Activated CD8-positive, alpha-beta memory T cell treated with anti-CD3 and anti-CD28 coated beads for 4 hours (primary cell): ENCODE results near the gene KRTAP5-5.
"Not testable (repeated sequence)": the region's sequence is repeated elsewhere in the genome, so short reads cannot be mapped to it uniquely, and the experiment has no call there.

ENCODE experiments used
- DNase-seq, 2 donors: peaks; one replicate each; pipeline ENCODE4 v3.0.0-alpha.2; 2020; ENCODE audit warnings: low read depth in 2 of 2

Gene KRTAP5-5

GRCh38 chr11:1656061-1656441, 26.5 kb downstream of the KRTAP5-5 start:
- DNase-seq: no peak

GRCh38 chr11:1656670-1657069, 27.1 kb downstream of the KRTAP5-5 start:
- DNase-seq: no peak

GRCh38 chr11:1659506-1659905, 29.9 kb downstream of the KRTAP5-5 start:
- no peak for DNase-seq

DNA sequence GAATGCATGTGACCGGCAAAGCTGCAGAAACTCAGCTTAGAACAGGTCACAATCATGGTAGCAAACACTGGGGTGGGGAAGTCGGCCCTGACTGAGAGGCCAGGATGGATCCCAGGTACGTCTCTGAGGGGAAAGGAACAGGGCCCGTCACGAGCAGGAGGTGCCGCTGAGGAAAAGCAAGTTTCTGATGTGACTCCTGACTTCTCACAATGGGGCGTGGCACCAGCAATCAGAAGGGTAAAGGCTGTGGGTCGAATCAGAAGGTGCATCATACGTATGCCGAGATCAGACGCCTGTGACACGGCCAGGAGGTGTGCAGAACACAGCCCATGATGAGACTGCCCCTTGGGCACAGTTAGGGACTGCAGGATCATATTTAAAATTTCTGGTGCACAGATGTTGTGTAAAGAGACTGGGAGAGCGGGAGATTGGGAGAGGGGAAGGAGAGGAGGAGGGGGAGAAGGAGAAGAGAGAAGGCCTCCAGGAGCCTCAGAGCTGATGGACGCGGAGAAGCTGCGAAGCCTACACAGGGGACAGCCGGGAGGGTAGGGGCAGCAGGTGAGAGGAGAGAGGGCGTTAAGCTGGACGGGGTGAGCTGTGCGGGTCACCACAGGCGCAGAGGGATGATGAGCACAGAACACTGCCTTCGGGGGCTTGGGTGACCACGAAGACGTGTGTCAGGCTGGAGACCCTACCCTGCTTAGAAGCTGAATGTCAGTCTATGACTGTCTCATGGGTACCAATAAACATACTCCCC, 30.7 kb downstream of the KRTAP5-5 start:
- DNase-seq: no peak

DNA sequence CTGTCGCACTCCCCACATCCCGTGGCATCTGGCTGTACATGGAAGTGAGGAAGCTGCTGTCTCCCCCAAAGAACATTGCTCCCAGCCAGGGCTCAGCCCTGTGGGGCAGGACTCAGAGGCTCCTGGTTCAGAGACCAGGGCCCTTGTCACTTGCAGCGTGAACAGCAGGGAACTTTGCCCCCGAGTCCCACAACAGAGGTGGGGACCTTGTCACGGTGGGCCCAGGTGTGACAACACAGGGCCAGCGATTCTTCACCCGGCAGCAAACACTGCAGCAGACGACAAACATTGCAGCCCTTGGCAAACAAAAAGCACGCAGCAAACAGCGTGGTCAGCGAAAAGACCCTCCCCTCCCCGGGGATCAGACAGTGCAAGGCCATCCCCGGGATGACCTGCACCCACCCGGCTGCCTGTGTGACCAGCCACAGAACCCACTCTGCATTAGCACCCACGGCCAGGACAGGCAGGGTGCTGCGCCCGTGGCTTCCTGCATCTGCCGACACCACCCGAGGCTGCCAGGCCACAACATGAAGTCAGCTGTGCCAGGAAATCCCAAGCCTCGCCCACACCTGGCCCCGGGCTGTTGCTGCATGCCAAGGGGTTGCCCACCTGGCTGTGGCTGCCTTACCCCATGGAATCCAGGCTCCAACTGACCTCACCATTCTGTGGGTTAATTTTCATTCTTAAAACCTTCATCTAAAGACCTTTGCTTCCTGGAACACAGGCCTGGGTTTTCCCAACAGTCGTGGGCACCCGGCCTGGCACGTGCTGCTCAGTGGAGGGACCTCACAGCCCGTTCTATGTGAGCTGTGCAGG, 32.1 kb downstream of the KRTAP5-5 start:
- not testable (repeated sequence) for DNase-seq

GRCh38 chr11:1662699-1663283, 33.2 kb downstream of the KRTAP5-5 start:
- not testable (repeated sequence) for DNase-seq

DNA sequence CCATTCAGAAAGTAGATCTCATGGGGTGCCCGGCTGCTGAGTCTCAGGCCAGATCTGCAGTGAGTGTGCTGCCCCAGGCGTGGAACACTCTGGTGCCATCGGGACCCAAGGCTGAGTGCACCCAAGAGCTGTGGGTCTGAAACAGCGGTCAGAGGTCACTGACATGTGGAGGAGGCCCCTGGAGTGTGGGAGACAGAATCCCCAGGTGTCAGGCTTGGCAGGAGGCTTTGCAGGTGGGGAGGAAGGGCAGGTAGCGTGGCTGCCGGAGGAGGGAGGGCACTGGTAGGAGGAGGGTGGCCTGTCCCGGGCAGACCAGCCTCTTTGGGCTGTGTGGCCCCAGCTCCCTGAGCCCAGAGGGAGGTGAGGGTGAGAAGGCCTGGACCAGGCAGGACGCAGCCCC, 35.7 kb downstream of the KRTAP5-5 start:
- DNase-seq: no peak

DNA sequence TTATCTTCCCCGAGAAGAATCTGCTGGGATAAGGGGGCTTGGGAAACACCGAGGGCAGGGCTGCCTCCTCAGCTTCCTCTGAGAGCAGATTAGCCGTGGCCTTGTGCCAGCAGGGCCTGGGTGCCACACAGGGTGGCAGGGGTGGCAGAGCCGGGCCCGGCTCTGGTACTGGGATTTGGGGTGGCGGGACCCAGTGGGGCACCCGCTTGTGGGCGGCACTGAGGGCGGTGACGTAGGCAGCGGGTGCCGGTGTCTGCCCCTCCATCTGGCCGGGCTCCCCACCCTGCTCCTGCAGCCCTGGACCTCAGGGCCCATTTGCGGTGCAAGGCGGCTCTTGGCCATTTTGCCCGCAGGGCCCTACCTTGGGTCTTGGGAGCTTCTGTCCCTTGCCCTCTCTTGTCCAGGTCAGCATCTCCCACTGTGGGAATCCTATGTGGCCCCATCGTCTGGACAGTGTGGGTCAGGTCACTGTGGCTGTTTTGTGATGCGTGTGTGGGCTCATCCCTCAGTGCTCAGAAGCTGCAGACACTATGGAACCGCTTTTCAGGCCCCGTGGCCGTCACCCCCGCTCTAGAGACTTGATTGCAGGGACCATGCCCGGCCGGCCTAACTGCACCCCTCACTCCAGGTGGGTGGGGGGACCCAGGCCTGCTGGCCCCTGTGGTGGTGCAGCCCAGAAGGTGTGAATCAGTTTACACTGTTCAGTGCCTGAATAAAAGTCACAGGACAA, 37.7 kb downstream of the KRTAP5-5 start:
- DNase-seq: no peak

GRCh38 chr11:1667906-1668305, 38.3 kb downstream of the KRTAP5-5 start:
- no peak for DNase-seq

GRCh38 chr11:1668911-1669473, 39.4 kb downstream of the KRTAP5-5 start:
- no peak for DNase-seq

- no peak for DNase-seq
Observed at GRCh38 chr11:1669546-1670218, 40.1 kb downstream of the KRTAP5-5 start.

DNA sequence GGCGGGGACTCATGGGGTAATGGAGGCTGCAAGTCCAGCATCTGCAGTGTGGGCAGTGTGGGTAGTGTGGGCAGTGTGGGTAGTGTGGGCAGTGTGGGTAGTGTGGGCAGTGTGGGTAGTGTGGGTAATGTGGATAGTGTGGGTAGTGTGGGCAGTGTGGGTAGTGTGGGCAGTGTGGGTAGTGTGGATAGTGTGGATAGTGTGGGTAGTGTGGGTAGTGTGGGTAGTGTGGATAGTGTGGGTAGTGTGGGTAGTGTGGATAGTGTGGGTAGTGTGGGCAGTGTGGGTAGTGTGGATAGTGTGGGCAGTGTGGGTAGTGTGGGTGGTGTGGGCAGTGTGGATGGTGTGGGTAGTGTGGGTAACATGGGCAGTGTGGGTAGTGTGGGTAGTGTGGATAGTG, 40.9 kb downstream of the KRTAP5-5 start:
- DNase-seq: not testable (repeated sequence)

DNA sequence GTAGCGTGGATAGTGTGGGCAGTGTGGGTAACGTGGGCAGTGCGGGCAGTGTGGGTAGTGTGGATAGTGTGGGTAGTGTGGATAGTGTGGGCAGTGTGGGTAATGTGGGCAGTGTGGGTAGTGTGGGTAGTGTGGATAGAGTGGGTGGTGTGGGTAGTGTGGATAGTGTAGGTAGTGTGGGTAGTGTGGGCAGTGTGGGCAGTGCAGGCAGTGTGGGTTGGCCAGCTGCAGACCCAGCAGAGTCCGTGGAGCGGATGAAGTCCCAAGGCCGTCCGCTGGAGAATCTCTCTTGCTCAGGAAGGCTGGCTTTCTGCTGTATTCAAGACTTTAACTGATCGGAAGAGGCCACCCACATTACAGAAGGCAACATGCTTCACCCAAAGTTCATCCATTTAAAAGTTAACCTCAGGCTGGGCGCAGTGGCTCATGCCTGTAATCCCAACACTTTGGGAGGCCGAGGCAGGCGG, 41.4 kb downstream of the KRTAP5-5 start:
- DNase-seq: no peak

GRCh38 chr11:1671658-1672057, 42.1 kb downstream of the KRTAP5-5 start:
- no peak for DNase-seq

DNA sequence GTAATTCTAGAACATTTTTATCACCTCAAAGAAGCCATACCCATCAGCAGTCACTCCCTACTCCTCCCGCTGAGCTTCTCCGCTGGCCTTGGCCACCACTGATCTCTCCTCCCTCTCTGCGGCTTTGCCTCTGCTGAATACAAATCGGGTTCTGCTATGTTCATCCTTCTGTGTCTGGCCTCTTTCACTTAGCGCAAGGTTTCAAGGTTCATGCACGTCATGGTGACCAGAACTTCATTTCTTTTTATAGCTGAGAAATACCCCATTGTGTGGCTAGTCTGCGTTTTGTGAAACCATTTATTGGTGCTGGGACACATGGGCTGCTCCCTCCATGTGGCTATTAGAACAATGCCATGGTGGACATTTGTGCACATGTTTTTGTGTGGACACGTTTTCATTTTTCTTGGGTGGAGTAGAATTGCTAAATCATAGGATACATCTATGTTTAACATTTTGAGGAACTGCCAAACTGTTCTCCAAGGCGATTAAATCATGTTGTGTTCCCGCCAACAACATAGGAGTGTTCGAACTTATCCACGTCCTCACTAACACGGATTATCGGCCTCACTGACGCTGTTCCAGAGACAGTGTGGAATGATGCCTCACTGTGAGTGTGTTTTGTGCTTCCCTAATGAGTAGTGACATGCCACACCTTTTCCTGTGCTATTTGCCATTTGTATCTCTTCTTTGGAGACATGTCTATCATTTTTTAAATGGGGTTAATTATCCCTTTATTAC, 43.2 kb downstream of the KRTAP5-5 start:
- DNase-seq: no peak

GRCh38 chr11:1673446-1674172, 44.0 kb downstream of the KRTAP5-5 start:
- DNase-seq: no peak

DNA sequence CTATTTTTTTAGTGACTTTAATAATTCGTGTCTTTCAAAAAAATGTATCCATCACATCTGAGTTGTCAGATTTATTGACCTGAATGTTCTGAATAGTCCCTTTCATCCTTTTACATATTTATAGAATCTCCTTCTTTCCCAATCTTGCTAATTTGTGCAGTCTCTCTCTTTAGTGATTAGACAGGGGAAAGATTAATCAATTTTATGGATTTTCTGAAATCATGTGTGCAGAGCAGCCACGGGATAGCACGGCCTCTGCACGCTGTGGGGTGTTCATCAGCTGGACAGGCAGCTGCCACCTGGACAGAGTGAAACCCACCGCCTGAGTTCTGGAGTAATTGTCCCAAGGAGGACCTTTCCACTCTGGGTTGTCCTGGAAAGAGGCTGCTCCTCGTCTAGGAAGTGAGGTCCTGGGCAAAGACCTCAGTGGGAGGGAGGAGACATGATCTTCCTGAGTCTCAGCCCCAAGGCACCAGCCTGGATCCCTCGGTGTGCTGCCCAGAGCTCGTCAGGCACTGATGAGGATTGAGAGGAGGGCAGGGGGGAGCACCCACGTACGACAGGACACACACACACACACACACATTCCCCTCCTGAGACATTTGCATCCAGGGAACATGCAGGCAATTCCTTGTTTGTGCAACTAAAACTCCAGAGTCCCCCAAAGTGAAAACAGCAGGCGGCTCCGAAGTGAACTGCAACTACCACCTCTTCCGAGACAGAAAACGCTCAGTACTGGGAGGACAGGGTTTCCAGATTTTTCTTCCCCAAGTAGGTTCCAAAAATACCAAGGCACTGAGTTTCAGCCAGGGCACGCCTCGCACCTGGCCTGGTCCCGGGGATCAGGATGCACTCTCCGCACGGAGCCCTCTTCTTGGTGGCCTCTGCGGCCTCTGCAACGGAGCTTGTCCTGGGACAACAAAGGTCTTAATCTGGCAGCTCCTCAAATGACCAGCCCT, 44.9 kb downstream of the KRTAP5-5 start:
- no peak for DNase-seq

DNA sequence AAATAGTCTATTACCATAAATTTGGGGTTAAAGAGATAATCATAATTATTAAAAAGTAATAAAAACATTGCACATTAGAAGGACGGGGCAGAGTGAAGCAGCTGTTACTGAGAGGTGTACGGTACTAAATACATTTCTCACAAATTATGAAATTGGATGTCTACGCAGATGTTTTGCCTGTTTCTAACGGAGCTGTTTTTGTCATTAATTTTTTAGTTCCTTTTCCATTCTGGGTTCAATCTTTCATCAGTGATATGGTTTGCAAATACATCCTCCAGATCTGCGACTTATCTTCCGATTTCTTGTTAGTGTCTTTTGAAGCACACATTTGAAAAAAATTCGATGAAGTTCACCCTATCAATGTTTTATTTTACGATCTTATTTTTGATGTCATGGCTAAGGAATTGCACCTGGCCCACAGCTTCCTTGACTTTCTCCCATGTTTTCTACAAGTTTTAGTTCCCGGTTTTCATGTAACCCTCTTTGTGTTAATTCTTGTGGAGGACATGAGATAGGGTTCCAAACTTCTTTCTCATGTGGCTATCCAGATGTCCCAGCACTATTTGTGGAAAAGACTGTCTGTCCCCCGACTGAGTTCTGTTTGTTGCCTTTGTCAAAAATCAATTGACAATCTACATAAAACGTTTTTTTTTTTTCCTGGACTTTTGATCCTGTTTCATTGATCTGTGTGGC, 46.1 kb downstream of the KRTAP5-5 start:
- no peak for DNase-seq
